ENCODE data around the gene KCNJ3.

Gene KCNJ3

GRCh38 chr2:154706660-154707059, 8.2 kb downstream of the KCNJ3 start:
- Histone ChIP-seq H3K4me1 (ENCODE audit: control insufficient read depth, insufficient read depth, low read length) (no peaks in the 10 kb centered on the region), H3K27me3 (ENCODE audit: control insufficient read depth in 1 of 2, insufficient read depth in 2 of 2, low read length in 2 of 2) (no peaks in the 10 kb centered on the region), H3K27ac (ENCODE audit: low read length) (no peak overlapping the region), H3K36me3 (ENCODE audit: control insufficient read depth in 2 of 2, insufficient read depth in 2 of 2, low read length in 2 of 2) (no peaks in the 10 kb centered on the region), H3K9me3 (ENCODE audit: control insufficient read depth in 2 of 2, low read length in 2 of 2) (no peaks in the 10 kb centered on the region), H3K9ac (ENCODE audit: low read length in 2 of 2) (no peak overlapping the region), H3K4me3 (ENCODE audit: low read length in 2 of 2) (no peak overlapping the region)

DNA sequence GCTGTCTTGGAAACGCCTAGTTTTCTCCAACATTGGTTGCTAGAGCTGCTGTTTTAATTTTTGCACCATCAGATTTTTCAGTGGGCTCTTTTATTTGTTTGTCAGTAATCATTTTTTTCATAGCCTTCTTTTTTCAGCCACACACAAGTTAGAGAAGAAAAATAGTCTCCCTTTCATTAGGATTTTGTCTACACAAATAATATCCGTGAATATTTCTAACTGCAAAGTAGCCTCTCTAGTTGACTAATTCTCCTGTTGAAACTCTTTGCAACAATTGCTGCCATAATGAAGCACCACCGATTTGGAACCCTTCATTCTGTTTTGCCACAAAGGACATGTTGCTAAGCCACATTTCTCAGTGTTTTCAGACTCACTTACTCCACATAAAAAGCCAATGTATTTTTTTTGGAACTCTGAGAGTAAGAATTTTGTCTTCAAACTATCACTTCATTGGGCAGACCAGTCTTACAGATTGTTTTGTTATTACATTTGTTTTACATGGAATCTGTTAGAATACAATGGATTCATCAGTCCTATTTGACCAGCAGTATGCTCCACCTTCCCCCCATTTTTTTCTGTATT, 9.6 kb downstream of the KCNJ3 start:
- H3K27ac ChIP-seq (ENCODE audit: low read length) = no peak overlapping the region
- no peaks in the 10 kb centered on the region for H3K27me3 ChIP-seq (ENCODE audit: control insufficient read depth in 1 of 2, insufficient read depth in 2 of 2, low read length in 2 of 2)
- H3K4me1 ChIP-seq (ENCODE audit: control insufficient read depth, insufficient read depth, low read length) = no peaks in the 10 kb centered on the region
- H3K4me3 ChIP-seq (ENCODE audit: low read length in 2 of 2) = no peak overlapping the region
- H3K9ac ChIP-seq (ENCODE audit: low read length in 2 of 2) = no peak overlapping the region
- H3K9me3 ChIP-seq (ENCODE audit: control insufficient read depth in 2 of 2, low read length in 2 of 2) = no peaks in the 10 kb centered on the region
- no peaks in the 10 kb centered on the region for H3K36me3 ChIP-seq (ENCODE audit: control insufficient read depth in 2 of 2, insufficient read depth in 2 of 2, low read length in 2 of 2)

GRCh38 chr2:154709215-154709614, 10.7 kb downstream of the KCNJ3 start:
- Histone ChIP-seq H3K4me1 (ENCODE audit: control insufficient read depth, insufficient read depth, low read length) (no peaks in the 10 kb centered on the region), H3K36me3 (ENCODE audit: control insufficient read depth in 2 of 2, insufficient read depth in 2 of 2, low read length in 2 of 2) (no peaks in the 10 kb centered on the region), H3K27ac (ENCODE audit: low read length) (no peak overlapping the region), H3K27me3 (ENCODE audit: control insufficient read depth in 1 of 2, insufficient read depth in 2 of 2, low read length in 2 of 2) (no peaks in the 10 kb centered on the region), H3K9me3 (ENCODE audit: control insufficient read depth in 2 of 2, low read length in 2 of 2) (no peaks in the 10 kb centered on the region), H3K4me3 (ENCODE audit: low read length in 2 of 2) (no peak overlapping the region), H3K9ac (ENCODE audit: low read length in 2 of 2) (no peak overlapping the region)

DNA sequence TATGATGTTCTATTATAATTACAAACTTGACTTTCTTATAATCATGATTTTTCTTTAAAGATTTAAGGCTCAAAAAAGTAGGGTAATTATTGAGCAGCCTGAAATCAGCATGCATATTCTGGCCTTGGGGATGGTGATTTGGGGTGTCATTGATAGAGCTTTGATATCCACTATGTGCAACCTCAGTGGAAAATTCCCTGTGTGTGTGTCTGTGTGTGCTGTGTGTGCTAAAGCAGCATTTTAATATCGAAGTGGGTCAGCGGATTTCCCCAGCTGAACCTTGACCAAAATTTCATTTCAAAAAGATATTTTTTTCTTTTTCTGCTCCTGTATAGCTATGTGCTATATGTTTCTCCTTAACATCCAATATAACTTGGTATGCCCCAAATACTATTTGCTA, 11.6 kb downstream of the KCNJ3 start:
- no peaks in the 10 kb centered on the region for H3K27me3 ChIP-seq (ENCODE audit: control insufficient read depth in 1 of 2, insufficient read depth in 2 of 2, low read length in 2 of 2)
- no peak overlapping the region for H3K27ac ChIP-seq (ENCODE audit: low read length)
- no peaks in the 10 kb centered on the region for H3K36me3 ChIP-seq (ENCODE audit: control insufficient read depth in 2 of 2, insufficient read depth in 2 of 2, low read length in 2 of 2)
- no peak overlapping the region for H3K4me3 ChIP-seq (ENCODE audit: low read length in 2 of 2)
- no peak overlapping the region for H3K9ac ChIP-seq (ENCODE audit: low read length in 2 of 2)
- no peaks in the 10 kb centered on the region for H3K9me3 ChIP-seq (ENCODE audit: control insufficient read depth in 2 of 2, low read length in 2 of 2)
- no peaks in the 10 kb centered on the region for H3K4me1 ChIP-seq (ENCODE audit: control insufficient read depth, insufficient read depth, low read length)

GRCh38 chr2:154710685-154711084, 12.2 kb downstream of the KCNJ3 start:
- H3K9me3 ChIP-seq (ENCODE audit: control insufficient read depth in 2 of 2, low read length in 2 of 2) = no peaks in the 10 kb centered on the region
- H3K4me3 ChIP-seq (ENCODE audit: low read length in 2 of 2) = no peak overlapping the region
- no peak overlapping the region for H3K27ac ChIP-seq (ENCODE audit: low read length)
- no peaks in the 10 kb centered on the region for H3K4me1 ChIP-seq (ENCODE audit: control insufficient read depth, insufficient read depth, low read length)
- H3K9ac ChIP-seq (ENCODE audit: low read length in 2 of 2) = no peak overlapping the region
- no peaks in the 10 kb centered on the region for H3K27me3 ChIP-seq (ENCODE audit: control insufficient read depth in 1 of 2, insufficient read depth in 2 of 2, low read length in 2 of 2)
- H3K36me3 ChIP-seq (ENCODE audit: control insufficient read depth in 2 of 2, insufficient read depth in 2 of 2, low read length in 2 of 2) = no peaks in the 10 kb centered on the region

DNA sequence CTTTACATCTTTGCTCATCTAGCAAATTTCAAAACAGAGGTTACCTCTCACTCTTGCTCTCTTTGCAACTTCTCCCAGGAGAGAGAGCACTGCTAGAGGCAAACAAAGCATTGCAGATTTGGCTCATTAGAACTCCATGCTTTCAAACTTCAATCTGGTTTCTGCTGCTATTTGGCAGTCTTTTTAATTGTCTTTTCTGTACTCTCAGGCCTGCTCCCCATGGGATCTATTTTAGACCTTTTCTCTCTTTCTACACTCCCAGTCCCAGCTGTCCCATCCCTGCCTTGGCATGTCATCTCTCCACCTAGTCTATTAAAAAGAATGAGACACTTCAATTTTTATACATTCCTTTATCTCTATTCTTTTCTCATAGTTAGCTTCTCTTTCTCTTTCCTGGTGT, 15.2 kb downstream of the KCNJ3 start:
- H3K4me1 ChIP-seq (ENCODE audit: control insufficient read depth, insufficient read depth, low read length) = no peaks in the 10 kb centered on the region
- no peak overlapping the region for H3K9ac ChIP-seq (ENCODE audit: low read length in 2 of 2)
- no peaks in the 10 kb centered on the region for H3K36me3 ChIP-seq (ENCODE audit: control insufficient read depth in 2 of 2, insufficient read depth in 2 of 2, low read length in 2 of 2)
- no peak overlapping the region for H3K4me3 ChIP-seq (ENCODE audit: low read length in 2 of 2)
- no peak overlapping the region for H3K27ac ChIP-seq (ENCODE audit: low read length)
- no peaks in the 10 kb centered on the region for H3K27me3 ChIP-seq (ENCODE audit: control insufficient read depth in 1 of 2, insufficient read depth in 2 of 2, low read length in 2 of 2)
- H3K9me3 ChIP-seq (ENCODE audit: control insufficient read depth in 2 of 2, low read length in 2 of 2) = no peaks in the 10 kb centered on the region

GRCh38 chr2:154720651-154721050, 22.2 kb downstream of the KCNJ3 start:
- H3K9ac ChIP-seq (ENCODE audit: low read length in 2 of 2) = no peak overlapping the region
- H3K27ac ChIP-seq (ENCODE audit: low read length) = no peak overlapping the region
- no peaks in the 10 kb centered on the region for H3K27me3 ChIP-seq (ENCODE audit: control insufficient read depth in 1 of 2, insufficient read depth in 2 of 2, low read length in 2 of 2)
- H3K9me3 ChIP-seq (ENCODE audit: control insufficient read depth in 2 of 2, low read length in 2 of 2) = no peaks in the 10 kb centered on the region
- no peak overlapping the region for H3K4me3 ChIP-seq (ENCODE audit: low read length in 2 of 2)
- no peaks in the 10 kb centered on the region for H3K4me1 ChIP-seq (ENCODE audit: control insufficient read depth, insufficient read depth, low read length)
- H3K36me3 ChIP-seq (ENCODE audit: control insufficient read depth in 2 of 2, insufficient read depth in 2 of 2, low read length in 2 of 2) = no peaks in the 10 kb centered on the region

- no peaks in the 10 kb centered on the region for H3K4me1 ChIP-seq (ENCODE audit: control insufficient read depth, insufficient read depth, low read length)
- no peak overlapping the region for H3K4me3 ChIP-seq (ENCODE audit: low read length in 2 of 2)
- no peaks in the 10 kb centered on the region for H3K27me3 ChIP-seq (ENCODE audit: control insufficient read depth in 1 of 2, insufficient read depth in 2 of 2, low read length in 2 of 2)
- no peak overlapping the region for H3K9ac ChIP-seq (ENCODE audit: low read length in 2 of 2)
- no peaks in the 10 kb centered on the region for H3K36me3 ChIP-seq (ENCODE audit: control insufficient read depth in 2 of 2, insufficient read depth in 2 of 2, low read length in 2 of 2)
- H3K27ac ChIP-seq (ENCODE audit: low read length) = no peak overlapping the region
- H3K9me3 ChIP-seq (ENCODE audit: control insufficient read depth in 2 of 2, low read length in 2 of 2) = no peaks in the 10 kb centered on the region
Observed at GRCh38 chr2:154724194-154724797, 25.8 kb downstream of the KCNJ3 start.

- no peaks in the 10 kb centered on the region for H3K9me3 ChIP-seq (ENCODE audit: control insufficient read depth in 2 of 2, low read length in 2 of 2)
- H3K27ac ChIP-seq (ENCODE audit: low read length) = no peak overlapping the region
- H3K4me3 ChIP-seq (ENCODE audit: low read length in 2 of 2) = no peak overlapping the region
- H3K36me3 ChIP-seq (ENCODE audit: control insufficient read depth in 2 of 2, insufficient read depth in 2 of 2, low read length in 2 of 2) = no peaks in the 10 kb centered on the region
- H3K9ac ChIP-seq (ENCODE audit: low read length in 2 of 2) = no peak overlapping the region
- no peaks in the 10 kb centered on the region for H3K27me3 ChIP-seq (ENCODE audit: control insufficient read depth in 1 of 2, insufficient read depth in 2 of 2, low read length in 2 of 2)
- no peaks in the 10 kb centered on the region for H3K4me1 ChIP-seq (ENCODE audit: control insufficient read depth, insufficient read depth, low read length)
Observed at GRCh38 chr2:154740361-154740760, 41.9 kb downstream of the KCNJ3 start.

DNA sequence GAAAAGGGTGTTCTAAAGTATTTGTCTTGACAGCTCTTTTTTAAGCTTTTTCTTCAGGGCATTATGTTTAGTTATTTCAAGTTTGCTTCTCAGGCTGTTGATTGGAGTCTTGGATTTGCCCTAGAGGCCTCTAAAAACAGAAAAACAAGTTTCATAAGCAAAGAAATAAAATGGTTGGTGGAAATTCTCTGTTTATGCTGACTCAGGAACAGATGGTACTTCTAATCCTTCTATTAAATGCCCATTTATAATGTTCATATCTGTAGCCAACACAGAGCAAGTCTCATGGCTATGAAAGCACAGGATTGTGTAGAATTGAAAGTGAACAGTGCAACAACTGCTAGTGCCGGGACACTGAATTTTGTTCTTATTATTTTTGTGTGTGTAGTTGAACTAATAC, 60.4 kb downstream of the KCNJ3 start:
- Histone ChIP-seq H3K4me3 (ENCODE audit: low read length in 2 of 2) (no peak overlapping the region), H3K4me1 (ENCODE audit: control insufficient read depth, insufficient read depth, low read length) (no peaks in the 10 kb centered on the region), H3K9ac (ENCODE audit: low read length in 2 of 2) (no peak overlapping the region), H3K27me3 (ENCODE audit: control insufficient read depth in 1 of 2, insufficient read depth in 2 of 2, low read length in 2 of 2) (no peaks in the 10 kb centered on the region), H3K36me3 (ENCODE audit: control insufficient read depth in 2 of 2, insufficient read depth in 2 of 2, low read length in 2 of 2) (no peaks in the 10 kb centered on the region), H3K9me3 (ENCODE audit: control insufficient read depth in 2 of 2, low read length in 2 of 2) (no peaks in the 10 kb centered on the region), H3K27ac (ENCODE audit: low read length) (no peak overlapping the region)

- H3K27ac ChIP-seq (ENCODE audit: low read length) = no peak overlapping the region
- H3K9me3 ChIP-seq (ENCODE audit: control insufficient read depth in 2 of 2, low read length in 2 of 2) = no peaks in the 10 kb centered on the region
- no peaks in the 10 kb centered on the region for H3K36me3 ChIP-seq (ENCODE audit: control insufficient read depth in 2 of 2, insufficient read depth in 2 of 2, low read length in 2 of 2)
- no peak overlapping the region for H3K9ac ChIP-seq (ENCODE audit: low read length in 2 of 2)
- no peaks in the 10 kb centered on the region for H3K27me3 ChIP-seq (ENCODE audit: control insufficient read depth in 1 of 2, insufficient read depth in 2 of 2, low read length in 2 of 2)
- H3K4me3 ChIP-seq (ENCODE audit: low read length in 2 of 2) = no peak overlapping the region
- H3K4me1 ChIP-seq (ENCODE audit: control insufficient read depth, insufficient read depth, low read length) = no peaks in the 10 kb centered on the region
Observed at GRCh38 chr2:154762638-154763037, 64.1 kb downstream of the KCNJ3 start.

Measured in stomach smooth muscle (tissue), 2 donors.